MM.1S (cell line): ENCODE measurements around the gene GLIS2.

ENCODE experiments used
- DNase-seq: peaks from one replicate; pipeline ENCODE4 v3.0.0-alpha.2; 2015
- H2AFZ ChIP-seq: fragments of 300-600 bp; sonication (generic); 2 replicates; pipeline ENCODE4 v1.6.0; 2016; ENCODE audit warnings: antibody characterized with exemption, low read length
- H3F3A ChIP-seq: fragments of 300-600 bp; sonication (generic); 2 replicates; pipeline ENCODE4 v1.6.1; 2016; ENCODE audit warnings: mild to moderate bottlenecking, antibody characterized with exemption, low read length, moderate library complexity, mixed read lengths; ENCODE audit not compliant: insufficient read depth
- H3K27ac ChIP-seq: fragments of 300-600 bp; sonication (generic); 2 replicates; pipeline ENCODE4 v1.5.1; 2016; ENCODE audit warnings: mild to moderate bottlenecking, low read length
- H3K27me3 ChIP-seq: fragments of 300-600 bp; sonication (generic); replicated peaks from 2 replicates; pipeline ENCODE4 v1.6.0; 2016; ENCODE audit warnings: low read length; ENCODE audit not compliant: insufficient read depth
- H3K36me3 ChIP-seq: fragments of 300-600 bp; sonication (generic); replicated peaks from 2 replicates; pipeline ENCODE4 v1.6.1; 2016; ENCODE audit warnings: mild to moderate bottlenecking, low read length, mixed read lengths; ENCODE audit not compliant: insufficient read depth
- H3K4me1 ChIP-seq: fragments of 300-600 bp; sonication (generic); 2 replicates; pipeline ENCODE4 v1.6.1; 2016; ENCODE audit warnings: low read length, mixed read lengths
- H3K4me2 ChIP-seq: fragments of 300-600 bp; sonication (generic); 2 replicates; pipeline ENCODE4 v1.6.0; 2016; ENCODE audit warnings: low read depth, low read length
- H3K4me3 ChIP-seq: fragments of 300-600 bp; sonication (generic); 2 replicates; pipeline ENCODE4 v1.5.1; 2016; ENCODE audit warnings: low read length, mixed read lengths
- H3K79me2 ChIP-seq: fragments of 300-600 bp; sonication (generic); 2 replicates; pipeline ENCODE4 v1.6.1; 2016; ENCODE audit warnings: mixed run types, low read length, mixed read lengths
- H3K9ac ChIP-seq: fragments of 300-600 bp; sonication (generic); 2 replicates; pipeline ENCODE4 v1.6.1; 2016; ENCODE audit warnings: low read length, mixed read lengths
- H3K9me2 ChIP-seq: fragments of 300-600 bp; sonication (generic); replicated peaks from 2 replicates; pipeline ENCODE4 v1.6.1; 2016; ENCODE audit warnings: mild to moderate bottlenecking, low read length, mixed read lengths; ENCODE audit not compliant: insufficient read depth
- H3K9me3 ChIP-seq: fragments of 300-600 bp; sonication (generic); replicated peaks from 2 replicates; pipeline ENCODE4 v1.6.1; 2016; ENCODE audit warnings: mild to moderate bottlenecking, low read length, mixed read lengths; ENCODE audit not compliant: insufficient read depth
- H4K20me1 ChIP-seq: fragments of 300-600 bp; sonication (generic); 2 replicates; pipeline ENCODE4 v1.6.1; 2016; ENCODE audit warnings: mild to moderate bottlenecking, low read length, moderate library complexity, mixed read lengths; ENCODE audit not compliant: insufficient read depth
- CTCF ChIP-seq: fragments of 300-600 bp; sonication (generic); IDR thresholded peaks from 2 replicates; pipeline ENCODE4 v1.5.1; 2016; ENCODE audit warnings: antibody characterized with exemption, low read length, mixed read lengths
- EZH2 ChIP-seq: fragments of 300-600 bp; sonication (generic); optimal IDR thresholded peaks from 2 replicates; pipeline ENCODE3; 2017; ENCODE audit warnings: low read depth, mild to moderate bottlenecking, antibody characterized with exemption, low read length, mixed read lengths
- EZH2phosphoT487 ChIP-seq: fragments of 300-600 bp; sonication (generic); IDR thresholded peaks from 2 replicates; pipeline ENCODE4 v1.6.1; 2018; ENCODE audit warnings: antibody characterized with exemption, low read length

The GLIS2 gene

GRCh38 chr16:4301177-4301576, 14.7 kb upstream of the GLIS2 start:
- H3K27ac ChIP-seq: no peak overlapping the region
- no peaks in the 10 kb centered on the region for H3K9me2 ChIP-seq
- H3K9ac ChIP-seq: no peak overlapping the region
- H4K20me1 ChIP-seq: no peaks in the 10 kb centered on the region
- H3K9me3 ChIP-seq: no peaks in the 10 kb centered on the region
- no peaks in the 10 kb centered on the region for H3K79me2 ChIP-seq
- H3K27me3 ChIP-seq: no peaks in the 10 kb centered on the region
- no peak for DNase-seq
- H3K36me3 ChIP-seq: no peaks in the 10 kb centered on the region
- H3K4me2 ChIP-seq: no peak overlapping the region
- H3F3A ChIP-seq: peaks cover 2% of the 10 kb centered on the region
- 0 out of 2 replicates have a peak, but pooled peaks cover 4% of the 10 kb centered on the region for H3K4me1 ChIP-seq
- H2AFZ ChIP-seq: no peak overlapping the region
- TF ChIP-seq EZH2: no peak
- TF ChIP-seq CTCF: no peak
- TF ChIP-seq EZH2phosphoT487: no peak
- H3K4me3 ChIP-seq: no peak overlapping the region

GRCh38 chr16:4301968-4302367, 13.9 kb upstream of the GLIS2 start:
- Histone ChIP-seq H4K20me1 (no peaks in the 10 kb centered on the region), H3K4me1 (peaks cover 10% of the 10 kb centered on the region), H3K36me3 (no peaks in the 10 kb centered on the region), H3K27me3 (no peaks in the 10 kb centered on the region), H3K9me3 (no peaks in the 10 kb centered on the region), H3F3A (peaks cover 9% of the 10 kb centered on the region), H3K27ac (no peak overlapping the region), H3K9me2 (no peaks in the 10 kb centered on the region), H3K4me2 (no peak overlapping the region), H3K9ac (no peak overlapping the region), H2AFZ (no peak overlapping the region), H3K79me2 (peaks cover 4% of the 10 kb centered on the region; the same call in 1 of the 2 replicates), H3K4me3 (no peak overlapping the region)
- no peak for DNase-seq
- TF ChIP-seq CTCF (no peak), EZH2 (no peak), EZH2phosphoT487 (no peak)

- Histone ChIP-seq H4K20me1 (no peaks in the 10 kb centered on the region), H3K79me2 (peaks cover 7% of the 10 kb centered on the region; the same call in 1 of the 2 replicates), H3K9me2 (no peaks in the 10 kb centered on the region), H3K4me3 (no peak overlapping the region), H2AFZ (no peak overlapping the region), H3K27ac (no peak overlapping the region), H3K9ac (no peak overlapping the region), H3F3A (peaks cover 13% of the 10 kb centered on the region), H3K4me2 (no peak overlapping the region), H3K9me3 (no peaks in the 10 kb centered on the region), H3K27me3 (no peaks in the 10 kb centered on the region), H3K36me3 (no peaks in the 10 kb centered on the region), H3K4me1 (peaks cover 13% of the 10 kb centered on the region)
- TF ChIP-seq CTCF: no peak
- TF ChIP-seq EZH2phosphoT487: no peak
- TF ChIP-seq EZH2: no peak
- no peak for DNase-seq
Observed at GRCh38 chr16:4303973-4304372, 11.9 kb upstream of the GLIS2 start.
